ENCODE results near the gene IMPDH1. TPM values are rescaled to one million over a fixed set of nuclear protein-coding genes. Genes with fewer than 3 reads are reported as not detected.

The IMPDH1 gene
- 63.2 and 66.6 TPM in 2 replicates for total RNA-seq

- intact Hi-C loops (cut with micrococcal nuclease), result loop anchor here (1.0 to 5.0 kb wide), 10 partner anchors 12 to 823 kb away; partner anchors contain the start of genes AHCYL2, ARF5, ATP6V1F and CALU
These were observed at the start of gene IMPDH1 for GRCh38 chr7:128409596-128410450. IMPDH1 (minus strand) TSS chr7:128409982; CDS start chr7:128409901, 81 bp downstream.

GRCh38 chr7:128459394-128459878 lies 49.7 kb upstream of the IMPDH1 start:
- intact Hi-C loops (cut with micrococcal nuclease), result loop anchor here (1.0 to 10.0 kb wide), 9 partner anchors 17 to 1595 kb away; partner anchors contain the start of genes METTL2B, RBM28, ZC3HC1 and ZNF800

GRCh38 chr7:128458956-128459355 lies 49.2 kb upstream of the IMPDH1 start:
- intact Hi-C loops (cut with micrococcal nuclease), result loop anchor here (1.0 to 10.0 kb wide), 9 partner anchors 17 to 1596 kb away; partner anchors contain the start of genes METTL2B, RBM28, ZC3HC1 and ZNF800

GRCh38 chr7:128457385-128457784 lies 47.6 kb upstream of the IMPDH1 start:
- intact Hi-C loops (cut with micrococcal nuclease), result loop anchor here (5.0 to 10.0 kb wide), 3 partner anchors 1043 to 1597 kb away; partner anchors contain the start of genes ZC3HC1 and ZNF800

DNA sequence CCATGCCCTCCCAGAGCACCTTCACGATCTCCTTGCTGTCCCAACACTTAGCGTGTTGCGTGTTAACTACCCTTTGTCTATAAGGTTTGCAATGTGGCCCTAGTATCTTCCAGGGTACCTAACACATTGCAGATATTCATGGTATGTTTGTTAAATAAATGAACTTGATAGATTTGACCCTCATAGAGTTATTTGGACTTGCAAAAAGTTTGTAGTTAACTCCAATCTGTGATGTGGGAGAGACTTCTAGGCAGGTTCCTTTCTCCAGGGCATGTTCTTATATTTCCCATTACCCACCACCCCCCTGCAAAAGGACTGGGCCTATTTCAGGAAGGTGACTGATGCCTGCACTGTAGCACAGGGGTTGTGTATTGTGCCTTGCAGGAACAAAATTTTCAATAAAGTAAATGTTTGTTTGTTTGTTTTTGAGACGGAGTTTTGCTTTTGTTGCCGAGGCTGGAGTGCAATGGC lies 46.5 kb upstream of the IMPDH1 start:
- intact Hi-C loops (cut with micrococcal nuclease), result loop anchor here (5.0 to 10.0 kb wide), 3 partner anchors 1041 to 1599 kb away; partner anchors contain the start of genes ZC3HC1 and ZNF800

- intact Hi-C loops (cut with micrococcal nuclease), result loop anchor here (1.0 to 10.0 kb wide), 13 partner anchors 21 to 1599 kb away; partner anchors contain the start of genes AHCYL2, ARF5, ATP6V1F and CALU
These were observed 45.9 kb upstream of the IMPDH1 start, which contains the start of gene HILPDA for GRCh38 chr7:128455543-128456254. HILPDA (plus strand) TSS chr7:128455878; CDS start chr7:128457269, 1,391 bp downstream.

DNA sequence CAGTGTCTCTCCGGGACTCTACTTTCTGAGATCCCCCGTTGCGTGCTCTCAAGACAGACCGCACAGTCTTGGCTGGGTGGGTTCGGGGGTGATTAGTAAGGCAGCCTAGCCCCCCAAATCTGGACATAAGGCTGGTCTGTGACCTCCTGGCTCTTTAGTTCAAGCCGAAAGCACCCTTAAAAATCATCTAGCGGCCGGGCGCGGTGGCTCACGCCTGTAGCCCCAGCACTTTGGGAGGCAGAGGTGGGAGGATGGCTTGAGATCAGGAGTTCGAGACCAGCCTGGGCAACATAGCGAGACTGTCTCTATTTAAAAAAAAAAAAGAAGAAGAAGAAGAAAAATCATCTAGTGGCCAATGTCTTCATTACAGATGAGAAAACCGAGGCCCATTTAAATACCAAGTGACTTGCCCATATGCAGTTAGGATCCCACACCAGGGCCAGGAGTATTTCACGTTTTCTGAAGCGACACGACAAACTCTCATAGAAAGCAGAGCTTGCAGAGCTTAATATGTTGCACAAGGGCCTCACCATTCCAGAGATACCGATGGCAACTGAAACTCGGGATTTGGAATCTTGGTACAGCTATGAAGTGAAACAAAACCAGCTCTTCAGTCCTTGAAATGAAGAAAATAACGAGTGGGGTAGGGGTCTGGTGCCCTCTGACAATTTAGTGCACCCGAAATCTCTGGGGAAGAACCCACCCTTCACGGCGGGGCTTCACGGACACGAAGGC lies 45.2 kb upstream of the IMPDH1 start:
- intact Hi-C loops (cut with micrococcal nuclease), result loop anchor here (1.0 to 10.0 kb wide), 13 partner anchors 21 to 1600 kb away; partner anchors contain the start of genes AHCYL2, ARF5, ATP6V1F and CALU

DNA sequence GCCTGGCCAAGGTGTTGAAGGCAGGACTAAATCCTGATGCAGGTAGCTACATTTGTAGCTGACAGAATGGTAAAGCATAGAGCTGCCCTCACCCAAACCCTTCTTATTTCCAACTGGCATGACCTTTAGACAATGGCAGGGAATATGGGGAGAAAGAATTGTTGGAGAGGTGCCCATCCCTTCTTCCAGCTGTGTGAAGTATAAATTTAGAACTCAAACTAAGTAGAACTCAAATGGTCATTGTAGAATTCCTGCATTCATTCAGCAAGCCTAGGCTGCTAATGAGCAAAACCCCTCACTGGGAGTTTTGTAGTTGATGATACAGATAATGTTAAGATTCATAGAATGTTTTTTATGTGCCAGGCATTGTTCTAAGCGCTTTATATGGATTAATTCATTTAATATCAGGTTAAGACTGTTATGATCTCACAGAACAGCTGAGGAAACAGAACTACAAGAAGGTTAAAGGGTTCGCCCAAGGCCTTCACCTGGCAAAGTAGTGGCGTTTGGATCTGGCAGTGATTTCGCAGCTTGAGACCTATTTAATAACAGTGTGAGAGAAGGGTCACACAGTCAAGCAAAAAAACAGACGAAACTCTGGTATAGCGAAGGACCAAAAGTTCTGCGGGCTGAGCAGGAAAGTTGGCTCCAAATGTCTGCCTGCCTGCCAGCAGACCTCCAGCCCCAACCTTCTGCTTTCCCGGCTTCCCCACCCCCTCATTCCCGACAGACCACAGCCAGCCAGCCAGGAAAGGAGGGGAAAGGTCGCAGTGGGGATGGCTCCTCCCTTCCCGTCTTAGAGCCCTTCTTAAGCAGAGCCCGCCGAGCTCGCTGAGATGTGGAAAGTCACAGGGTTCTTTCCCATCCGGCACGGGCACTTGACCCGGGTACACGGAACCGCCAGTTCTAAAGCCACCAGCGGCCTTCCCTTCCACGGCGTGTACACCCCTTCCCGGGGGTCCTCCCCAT lies 44.3 kb upstream of the IMPDH1 start:
- intact Hi-C loops (cut with micrococcal nuclease), result loop anchor here (2.0 to 10.0 kb wide), 3 partner anchors 409 to 1601 kb away; partner anchors contain the start of genes ATP6V1F and ZC3HC1

DNA sequence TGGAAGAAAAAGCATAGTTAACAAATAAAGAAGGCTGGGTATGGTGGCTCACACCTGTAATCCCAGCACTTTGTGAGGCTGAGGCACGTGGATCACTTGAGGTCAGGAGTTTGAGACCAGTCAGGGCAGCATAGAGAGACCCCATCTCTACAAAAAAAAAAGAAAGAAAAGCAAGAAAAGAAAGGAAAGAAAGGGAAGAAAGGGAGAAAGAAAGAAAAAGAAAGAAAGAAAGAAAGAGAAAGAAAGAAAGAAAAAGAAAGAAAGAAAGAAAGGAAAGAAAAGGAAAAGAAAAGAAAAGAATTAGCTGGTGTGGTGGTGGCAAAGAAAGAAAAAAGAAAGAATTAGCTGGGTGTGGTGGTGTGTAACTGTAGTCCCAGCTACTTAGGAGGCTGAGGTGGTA lies 42.8 kb upstream of the IMPDH1 start:
- intact Hi-C loops (cut with micrococcal nuclease), result loop anchor here (10.0 kb wide), 2 partner anchors 1038 to 1602 kb away; partner anchors contain the start of gene ZC3HC1

DNA sequence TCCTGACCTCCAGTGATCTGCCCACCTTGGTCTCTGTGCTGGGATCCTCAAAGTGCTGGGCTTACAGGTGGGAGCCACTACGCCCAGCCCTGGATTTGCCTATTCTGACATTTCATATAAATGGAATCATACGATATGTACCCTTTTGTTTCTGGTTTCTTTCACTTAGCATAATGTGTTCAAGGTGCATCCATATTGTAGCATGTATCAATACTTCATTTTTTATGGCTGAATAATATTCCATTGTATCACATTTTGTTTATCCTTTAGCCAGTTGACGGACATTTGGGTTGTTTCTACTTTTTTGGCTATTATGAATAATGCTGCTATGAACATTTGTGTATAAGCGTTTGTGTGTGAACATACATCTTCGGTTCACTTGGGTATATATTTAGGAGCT lies 41.1 kb upstream of the IMPDH1 start:
- intact Hi-C loops (cut with micrococcal nuclease), result loop anchor here (10.0 kb wide), 2 partner anchors 1036 to 1604 kb away; partner anchors contain the start of gene ZC3HC1

DNA sequence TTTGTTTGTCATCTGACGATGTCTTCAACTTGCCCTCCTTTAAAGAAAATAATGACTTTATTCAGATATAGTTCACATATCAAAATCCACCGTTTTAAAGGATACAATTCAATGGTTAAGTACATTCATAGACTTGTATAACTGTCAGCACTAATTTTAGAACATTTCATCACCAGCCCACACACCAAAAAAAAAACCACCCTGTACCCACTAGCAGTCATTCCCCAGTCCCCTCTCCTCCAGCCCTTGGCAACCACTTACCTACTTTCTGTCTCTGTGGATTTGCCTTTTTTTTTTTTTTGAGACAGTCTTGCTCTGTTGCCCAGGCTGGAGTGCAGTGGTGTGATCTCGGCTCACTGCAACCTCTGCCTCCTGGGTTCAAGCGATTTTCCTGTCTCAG lies 40.6 kb upstream of the IMPDH1 start:
- intact Hi-C loops (cut with micrococcal nuclease), result loop anchor here (10.0 kb wide), 2 partner anchors 1036 to 1604 kb away; partner anchors contain the start of gene ZC3HC1

- intact Hi-C loops (cut with micrococcal nuclease), result no loop called here
These were observed 39.0 kb upstream of the IMPDH1 start for GRCh38 chr7:128448751-128449302.

DNA sequence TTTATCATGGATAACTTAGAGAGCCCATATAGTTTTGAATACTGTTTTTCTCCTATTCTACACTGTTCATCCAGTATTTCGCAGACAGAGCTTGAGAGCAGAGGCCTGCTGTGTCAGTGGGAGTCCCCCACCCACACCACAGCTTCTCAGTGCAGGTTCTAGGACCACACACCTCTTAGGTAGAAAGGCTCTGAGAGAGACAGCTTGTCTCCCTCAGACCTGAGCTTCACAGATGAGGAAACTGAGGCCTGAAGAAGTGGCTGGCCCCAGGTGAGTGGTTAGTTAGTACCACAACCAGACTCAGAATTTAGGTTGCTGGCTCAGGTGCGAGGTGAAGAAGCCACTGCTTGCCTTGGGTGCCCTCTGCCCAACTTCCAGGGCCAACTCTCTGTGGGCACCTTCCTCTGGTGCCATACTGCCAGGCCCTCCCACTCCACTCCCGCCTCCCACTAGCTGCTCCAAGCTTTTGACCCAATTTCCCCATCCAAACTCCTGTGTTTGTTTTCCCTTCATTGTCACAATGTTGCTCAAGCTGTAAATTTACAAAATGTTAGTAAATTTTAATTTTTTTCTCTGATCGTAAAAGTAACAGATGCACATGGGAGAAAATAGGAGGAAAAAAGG lies 38.3 kb upstream of the IMPDH1 start:
- intact Hi-C loops (cut with micrococcal nuclease), result no loop called here

DNA sequence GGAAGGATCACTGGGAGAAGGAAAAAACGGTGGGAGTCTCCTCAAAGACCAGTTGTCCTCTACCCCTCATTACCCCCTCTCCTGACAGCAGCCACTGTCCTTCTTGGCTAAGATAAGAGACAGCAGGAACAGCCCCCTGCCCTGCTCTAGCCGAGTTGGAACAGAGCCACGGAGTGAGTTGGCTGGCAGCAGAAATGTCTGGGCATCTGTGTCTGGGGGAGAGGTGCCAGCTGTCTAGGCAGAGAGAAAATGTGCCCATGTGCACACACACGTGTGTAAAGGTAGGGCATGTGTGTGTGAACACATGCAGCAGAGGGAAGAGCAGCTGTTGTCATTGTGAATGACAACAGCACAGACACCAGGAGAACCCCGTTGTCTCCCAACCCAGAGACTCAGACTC lies 36.5 kb upstream of the IMPDH1 start:
- intact Hi-C loops (cut with micrococcal nuclease), result no loop called here

DNA sequence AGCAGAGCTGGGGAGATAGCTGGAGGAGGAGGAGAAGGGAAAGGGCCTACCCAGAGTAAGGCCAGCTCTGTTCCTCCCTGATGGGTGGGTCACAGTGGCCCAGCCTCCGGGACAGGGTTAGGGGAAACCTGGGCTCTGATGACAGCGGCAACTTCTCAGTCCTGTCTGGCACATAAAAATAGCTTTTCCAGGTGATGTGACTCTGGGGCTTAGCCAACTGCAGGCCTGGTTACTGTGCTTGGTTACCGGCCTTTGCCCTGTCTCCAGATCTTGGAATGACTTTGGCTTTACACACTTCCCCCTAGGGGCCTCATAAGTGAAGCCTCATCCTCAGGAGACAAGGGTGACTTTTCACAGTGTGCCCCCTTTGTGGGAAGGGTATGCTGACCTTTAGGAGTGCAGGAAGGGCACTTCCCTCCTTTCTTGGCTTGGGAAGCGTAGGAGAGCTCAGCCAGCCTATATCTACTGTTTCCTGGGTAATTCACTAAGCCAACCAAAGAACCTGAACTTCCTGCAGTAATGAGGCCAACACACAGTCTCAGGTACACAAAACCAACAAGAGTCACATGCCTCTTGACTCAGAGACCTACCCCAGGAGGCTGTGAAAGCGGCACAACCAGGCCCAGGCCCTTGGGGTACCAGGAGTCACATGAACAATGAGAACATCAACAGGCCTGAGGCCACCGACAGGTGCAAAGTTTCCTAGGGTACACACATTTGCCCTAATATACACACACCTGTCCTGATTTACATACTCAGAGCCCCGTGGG lies 34.2 kb upstream of the IMPDH1 start:
- intact Hi-C loops (cut with micrococcal nuclease), result no loop called here

GRCh38 chr7:128442356-128442755 lies 32.6 kb upstream of the IMPDH1 start:
- intact Hi-C loops (cut with micrococcal nuclease), result no loop called here

Measured in T-helper 1 cell treated with Interleukin-12 subunit alpha and Interleukin-12 subunit beta and Interleukin-4 antibody, amounts not matched to agents 30 ng/mL and 1 ng/mL, for 36 hours (primary cell).